GM23338 (cell line): ENCODE measurements around the gene TET2.

ENCODE experiments used
- CTCF ChIP-seq, 2 experiments: fragments of 200-600 bp in 1 of 2; sonication (generic) in 1 of 2; conservative IDR thresholded peaks; 2 replicates each; pipeline versions ENCODE4 v1.5.1 to v1.6.1; 2016 to 2017; ENCODE audit warnings: antibody characterized with exemption in 2 of 2, low read depth in 2 of 2, mild to moderate bottlenecking in 2 of 2, moderate library complexity in 1 of 2
- EZH2 ChIP-seq: fragments of 200-600 bp; sonication (generic); IDR thresholded peaks from one replicate; pipeline ENCODE4 v1.8.0; 2017; ENCODE audit warnings: antibody characterized with exemption, mild to moderate bottlenecking, low read depth; ENCODE audit not compliant: unreplicated experiment
- EZH2phosphoT487 ChIP-seq: fragments of 200-600 bp; sonication (generic); IDR thresholded peaks from one replicate; pipeline ENCODE4 v1.8.1; 2018; ENCODE audit warnings: antibody characterized with exemption; ENCODE audit not compliant: unreplicated experiment
- NANOG ChIP-seq: IDR thresholded peaks from 2 replicates; pipeline ENCODE4 v1.6.1; 2016; ENCODE audit warnings: antibody characterized with exemption, borderline replicate concordance
- POLR2AphosphoS5 ChIP-seq: IDR thresholded peaks from 2 replicates; pipeline ENCODE4 v1.6.1; 2016; ENCODE audit warnings: antibody characterized with exemption, low read depth
- REST ChIP-seq: IDR thresholded peaks from one replicate; pipeline ENCODE4 v1.6.1; 2018; ENCODE audit warnings: antibody characterized with exemption; ENCODE audit not compliant: unreplicated experiment
- STAT1 ChIP-seq: IDR thresholded peaks from one replicate; pipeline ENCODE4 v1.6.1; 2016; ENCODE audit warnings: antibody characterized with exemption; ENCODE audit not compliant: unreplicated experiment
- ZNF114 ChIP-seq: fragments of 250-450 bp; sonication (Bioruptor Pico); IDR thresholded peaks from 2 replicates; pipeline ENCODE4 v1.5.0; 2020; ENCODE audit warnings: mild to moderate bottlenecking, moderate library complexity

GRCh38 chr4:105146276-105147015 is at the start of gene TET2:
- no peak for TF ChIP-seq CTCF (conservative IDR thresholded peaks at IDR 0.05; ENCODE audit: low read depth in 2 of 2)
- no peak for TF ChIP-seq POLR2AphosphoS5
- TF ChIP-seq EZH2, result peak; percentile 42
- TF ChIP-seq REST, result no peak
- no peak for TF ChIP-seq ZNF114
- TF ChIP-seq EZH2phosphoT487, result no peak
- no peak for TF ChIP-seq NANOG
- no peak for TF ChIP-seq STAT1
